PC-9 (cell line): Measurements from ENCODE around the gene SLC39A3.

ENCODE experiments used
- CTCF ChIP-seq: fragments of 200-600 bp; sonication (generic); conservative IDR thresholded peaks from 2 replicates; pipeline ENCODE4 v1.6.1; 2017; ENCODE audit warnings: mixed run types, antibody characterized with exemption, mild to moderate bottlenecking, moderate library complexity
- EZH2 ChIP-seq: fragments of 200-600 bp; sonication (generic); IDR thresholded peaks from 2 replicates; pipeline ENCODE4 v1.8.0; 2017; ENCODE audit warnings: antibody characterized with exemption, low read depth

GRCh38 chr19:2761876-2762782 is 22.3 kb upstream of the SLC39A3 start:
- TF ChIP-seq CTCF: no peak
- no peak for TF ChIP-seq EZH2
